HG03575 (cell line): Measurements from ENCODE around the gene SAMM50.

Source experiments
- ATAC-seq: cut with Tn5 transposase; IDR thresholded peaks from one replicate; pipeline ENCODE4 v1.9.1; 2021; ENCODE audit not compliant: unreplicated experiment, insufficient number of reproducible peaks, low FRiP score; ENCODE audit errors: extremely low read depth

Gene SAMM50

GRCh38 chr22:44023404-44024287 lies 68.4 kb downstream of the SAMM50 start:
- no peak for ATAC-seq

- ATAC-seq: no peak
Measured at GRCh38 chr22:44024288-44024921, 69.2 kb downstream of the SAMM50 start, which contains the start of gene PARVB. TSS of gene PARVB (plus strand) at chr22:44024302. CDS start at chr22:44024340, 38 bp downstream.

GRCh38 chr22:44025171-44026065 lies 70.2 kb downstream of the SAMM50 start:
- no peak for ATAC-seq

GRCh38 chr22:44026066-44026629 lies 70.9 kb downstream of the SAMM50 start:
- no peak for ATAC-seq

- ATAC-seq: no peak
Measured at GRCh38 chr22:44026630-44027511, 71.6 kb downstream of the SAMM50 start.

GRCh38 chr22:44028091-44028490 lies 72.8 kb downstream of the SAMM50 start:
- ATAC-seq: no peak

- no peak for ATAC-seq
Measured at GRCh38 chr22:44029069-44029468, 73.8 kb downstream of the SAMM50 start.

GRCh38 chr22:44030051-44030701 lies 74.9 kb downstream of the SAMM50 start:
- no peak for ATAC-seq

- ATAC-seq: no peak
Measured at GRCh38 chr22:44030702-44031082, 75.5 kb downstream of the SAMM50 start.

GRCh38 chr22:44031158-44031952 lies 76.1 kb downstream of the SAMM50 start:
- no peak for ATAC-seq

GRCh38 chr22:44032126-44032730 lies 77.0 kb downstream of the SAMM50 start:
- ATAC-seq: no peak

GRCh38 chr22:44033287-44033686 lies 78.0 kb downstream of the SAMM50 start:
- ATAC-seq: no peak

GRCh38 chr22:44033694-44034093 lies 78.5 kb downstream of the SAMM50 start:
- ATAC-seq: no peak

- no peak for ATAC-seq
Measured at GRCh38 chr22:44037519-44038375, 82.5 kb downstream of the SAMM50 start.

- ATAC-seq: no peak
Measured at GRCh38 chr22:44039566-44040171, 84.4 kb downstream of the SAMM50 start.
